CD4-positive, alpha-beta T cell treated with Interleukin-4 for 4 hours (primary cell): ENCODE results near the gene IL13.
A peak's percentile ranks its signal among the peaks of the same experiment; 100 is the strongest.

ENCODE experiments used
- DNase-seq: peaks from one replicate; pipeline ENCODE4 v3.0.0-alpha.2; 2020

IL13 gene

DNA sequence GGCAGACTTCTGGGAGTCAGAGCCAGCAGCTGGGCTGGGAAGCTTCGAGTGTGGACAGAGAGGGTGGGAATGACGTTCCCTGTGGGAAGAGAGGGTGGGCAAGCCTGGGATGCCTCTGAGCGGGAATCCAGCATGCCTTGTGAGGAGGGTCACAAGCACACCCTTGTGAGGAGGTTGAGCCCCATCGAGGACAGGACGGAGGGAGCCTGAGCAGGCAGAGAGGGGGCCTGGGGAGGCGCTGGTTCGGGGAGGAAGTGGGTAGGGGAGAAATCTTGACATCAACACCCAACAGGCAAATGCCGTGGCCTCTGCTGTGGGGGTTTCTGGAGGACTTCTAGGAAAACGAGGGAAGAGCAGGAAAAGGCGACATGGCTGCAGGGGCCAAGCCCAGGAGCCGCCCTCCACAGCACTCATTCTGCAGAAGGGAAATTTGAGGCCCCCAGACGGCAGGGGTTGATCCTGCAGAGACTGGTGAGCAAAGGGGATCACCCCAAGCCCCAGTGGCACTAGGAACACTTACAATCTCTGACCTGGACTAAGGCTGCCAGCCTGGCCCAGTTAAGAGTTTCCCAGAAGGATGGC lies 1.1 kb upstream of the IL13 start:
- no peak for DNase-seq

DNA sequence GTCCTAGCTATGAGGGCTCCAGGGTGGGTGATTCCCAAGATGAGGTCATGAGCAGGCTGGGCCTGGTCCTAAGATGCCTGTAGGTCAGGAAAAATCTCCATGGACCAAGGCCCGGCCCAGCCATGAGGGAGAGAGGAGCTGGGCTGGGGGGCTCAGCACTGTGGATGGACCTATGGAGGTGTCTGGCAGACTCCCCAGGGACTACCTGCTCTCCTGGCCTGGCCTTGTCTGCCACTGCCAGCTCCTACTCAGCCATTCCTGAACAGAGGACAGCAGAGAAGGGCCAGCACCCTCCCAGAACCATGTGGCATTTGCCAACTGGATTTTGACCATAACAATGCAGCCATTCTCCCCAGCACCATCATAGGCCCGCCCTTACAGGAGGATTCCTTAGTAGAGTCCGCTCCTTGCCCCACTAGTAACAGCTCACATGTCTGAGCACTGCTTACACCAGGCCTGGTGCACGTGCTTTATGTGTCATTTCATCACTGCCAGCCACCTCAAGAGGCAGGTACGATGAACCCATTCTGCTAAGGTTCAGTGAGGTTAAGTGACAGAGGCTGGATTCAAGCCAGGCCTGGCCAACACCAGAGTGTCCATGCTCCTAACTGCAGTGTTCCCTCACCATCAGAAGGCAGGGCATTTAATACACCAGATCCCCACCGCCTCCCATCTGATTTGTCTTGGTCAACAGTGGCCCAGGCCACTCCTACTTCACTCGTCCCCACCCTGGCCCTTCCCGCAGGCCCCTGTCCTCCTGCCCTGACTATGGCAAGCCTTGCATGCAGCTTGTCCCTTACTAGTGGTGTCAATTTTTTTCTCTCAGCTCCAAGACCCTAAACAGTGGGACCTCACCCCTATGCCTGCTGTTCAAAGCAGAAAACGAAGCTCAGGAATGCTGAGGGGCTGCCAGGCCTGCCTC lies 669 bp downstream of the IL13 start:
- DNase-seq, result no peak

DNA sequence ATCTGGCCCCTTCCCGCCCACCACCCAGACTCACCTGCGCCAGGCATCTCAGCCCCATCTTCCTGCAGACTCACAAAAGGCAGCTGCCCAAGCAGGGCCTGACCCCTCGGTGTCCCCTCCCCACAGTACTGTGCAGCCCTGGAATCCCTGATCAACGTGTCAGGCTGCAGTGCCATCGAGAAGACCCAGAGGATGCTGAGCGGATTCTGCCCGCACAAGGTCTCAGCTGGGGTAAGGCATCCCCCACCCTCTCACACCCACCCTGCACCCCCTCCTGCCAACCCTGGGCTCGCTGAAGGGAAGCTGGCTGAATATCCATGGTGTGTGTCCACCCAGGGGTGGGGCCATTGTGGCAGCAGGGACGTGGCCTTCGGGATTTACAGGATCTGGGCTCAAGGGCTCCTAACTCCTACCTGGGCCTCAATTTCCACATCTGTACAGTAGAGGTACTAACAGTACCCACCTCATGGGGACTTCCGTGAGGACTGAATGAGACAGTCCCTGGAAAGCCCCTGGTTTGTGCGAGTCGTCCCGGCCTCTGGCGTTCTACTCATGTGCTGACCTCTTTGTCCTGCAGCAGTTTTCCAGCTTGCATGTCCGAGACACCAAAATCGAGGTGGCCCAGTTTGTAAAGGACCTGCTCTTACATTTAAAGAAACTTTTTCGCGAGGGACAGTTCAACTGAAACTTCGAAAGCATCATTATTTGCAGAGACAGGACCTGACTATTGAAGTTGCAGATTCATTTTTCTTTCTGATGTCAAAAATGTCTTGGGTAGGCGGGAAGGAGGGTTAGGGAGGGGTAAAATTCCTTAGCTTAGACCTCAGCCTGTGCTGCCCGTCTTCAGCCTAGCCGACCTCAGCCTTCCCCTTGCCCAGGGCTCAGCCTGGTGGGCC lies 1.9 kb downstream of the IL13 start:
- no peak for DNase-seq

DNA sequence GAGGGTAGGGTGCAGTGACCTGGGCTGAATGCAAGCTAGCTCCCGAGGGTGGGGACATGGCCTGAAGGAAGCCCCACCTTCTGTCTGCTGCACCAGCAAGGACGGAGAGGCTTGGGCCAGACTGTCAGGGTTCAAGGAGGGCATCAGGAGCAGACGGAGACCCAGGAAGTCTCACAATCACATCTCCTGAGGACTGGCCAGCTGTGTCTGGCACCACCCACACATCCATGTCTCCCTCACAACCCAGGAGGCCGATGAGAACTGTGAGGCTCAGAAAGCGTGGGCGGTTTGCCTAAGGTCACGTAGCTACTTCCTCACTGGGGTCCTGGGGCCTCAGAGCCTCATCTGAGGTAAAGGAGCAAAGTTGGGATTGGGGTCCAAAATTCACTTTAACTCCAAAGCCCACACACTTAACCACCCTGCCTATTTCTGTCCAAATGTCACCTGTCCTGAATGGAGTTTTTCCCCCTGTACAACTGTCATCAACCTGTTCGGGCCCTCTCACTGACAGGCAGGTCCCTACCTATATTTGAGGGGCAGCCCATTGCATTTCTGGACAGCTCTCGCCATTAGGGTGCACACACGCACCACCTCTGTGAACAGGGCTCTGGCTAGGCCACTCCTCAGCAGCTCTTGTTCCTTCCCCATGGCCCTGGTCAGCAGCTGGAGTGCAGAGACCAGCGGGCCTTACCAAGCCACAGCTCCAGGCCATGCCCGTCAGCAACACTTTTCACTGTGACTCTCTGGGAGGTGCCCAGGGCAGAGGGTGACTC lies 3.4 kb downstream of the IL13 start:
- no peak for DNase-seq

DNA sequence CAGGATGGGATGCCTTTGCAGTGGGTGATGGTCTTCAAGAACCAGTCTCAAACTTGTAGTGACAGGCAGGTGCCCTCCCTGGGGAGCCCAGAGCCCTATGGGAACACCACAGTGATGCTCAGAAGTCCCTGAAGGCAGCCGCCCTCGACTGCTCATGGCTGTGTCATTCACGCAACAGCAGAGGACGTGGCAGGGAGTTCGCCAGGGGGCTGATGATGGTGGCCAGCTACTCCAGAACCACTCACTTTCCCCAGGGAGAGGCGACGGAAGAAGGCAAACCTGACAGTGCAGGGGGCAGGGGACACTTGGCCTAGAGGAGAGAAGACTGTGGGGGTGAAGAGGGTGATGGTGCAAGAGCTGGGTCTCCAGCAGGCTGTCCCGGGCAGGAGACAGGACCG lies 4.0 kb downstream of the IL13 start:
- no peak for DNase-seq

DNA sequence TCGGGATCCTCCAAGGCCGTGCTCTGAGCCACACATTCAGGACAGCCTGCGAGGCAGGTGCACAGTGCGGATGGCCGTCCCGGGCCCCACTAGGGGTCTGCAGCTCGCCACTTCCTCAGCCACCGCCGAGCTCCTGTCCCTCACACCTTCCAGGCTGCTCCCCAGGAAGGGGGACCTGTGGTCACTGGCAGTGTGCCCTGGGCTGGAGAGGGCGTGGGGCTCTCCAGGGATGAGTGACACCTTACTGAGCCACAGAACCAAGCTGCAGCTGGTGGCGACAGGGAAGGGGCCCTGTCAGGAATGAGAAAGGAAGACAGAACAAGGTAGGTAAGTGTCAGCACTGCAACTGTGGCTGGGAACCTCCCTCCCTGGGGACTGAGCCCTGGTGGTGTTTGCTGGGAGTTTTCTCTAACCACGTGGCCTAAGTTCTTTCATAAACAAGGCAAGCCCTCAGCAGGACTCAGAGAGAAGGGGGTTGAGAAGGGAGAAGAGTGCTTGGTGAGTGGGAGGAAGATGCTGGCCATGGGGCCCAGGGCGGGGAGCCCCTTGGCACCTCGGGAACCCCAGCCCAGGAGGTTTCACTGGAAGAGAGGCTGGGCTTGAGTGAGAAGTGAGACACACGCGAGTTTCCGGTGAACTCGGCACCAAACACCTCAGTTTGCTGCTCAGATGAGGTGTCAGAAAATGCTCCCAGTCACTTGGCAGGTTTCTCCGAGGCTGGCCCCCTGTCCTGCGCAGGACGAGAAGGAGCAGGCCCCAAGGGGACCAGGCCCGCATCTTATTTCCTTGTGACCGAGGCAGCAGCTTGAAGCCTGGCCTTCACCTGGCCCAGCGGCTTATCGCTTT lies 5.2 kb downstream of the IL13 start:
- DNase-seq, result peak; percentile 57

DNA sequence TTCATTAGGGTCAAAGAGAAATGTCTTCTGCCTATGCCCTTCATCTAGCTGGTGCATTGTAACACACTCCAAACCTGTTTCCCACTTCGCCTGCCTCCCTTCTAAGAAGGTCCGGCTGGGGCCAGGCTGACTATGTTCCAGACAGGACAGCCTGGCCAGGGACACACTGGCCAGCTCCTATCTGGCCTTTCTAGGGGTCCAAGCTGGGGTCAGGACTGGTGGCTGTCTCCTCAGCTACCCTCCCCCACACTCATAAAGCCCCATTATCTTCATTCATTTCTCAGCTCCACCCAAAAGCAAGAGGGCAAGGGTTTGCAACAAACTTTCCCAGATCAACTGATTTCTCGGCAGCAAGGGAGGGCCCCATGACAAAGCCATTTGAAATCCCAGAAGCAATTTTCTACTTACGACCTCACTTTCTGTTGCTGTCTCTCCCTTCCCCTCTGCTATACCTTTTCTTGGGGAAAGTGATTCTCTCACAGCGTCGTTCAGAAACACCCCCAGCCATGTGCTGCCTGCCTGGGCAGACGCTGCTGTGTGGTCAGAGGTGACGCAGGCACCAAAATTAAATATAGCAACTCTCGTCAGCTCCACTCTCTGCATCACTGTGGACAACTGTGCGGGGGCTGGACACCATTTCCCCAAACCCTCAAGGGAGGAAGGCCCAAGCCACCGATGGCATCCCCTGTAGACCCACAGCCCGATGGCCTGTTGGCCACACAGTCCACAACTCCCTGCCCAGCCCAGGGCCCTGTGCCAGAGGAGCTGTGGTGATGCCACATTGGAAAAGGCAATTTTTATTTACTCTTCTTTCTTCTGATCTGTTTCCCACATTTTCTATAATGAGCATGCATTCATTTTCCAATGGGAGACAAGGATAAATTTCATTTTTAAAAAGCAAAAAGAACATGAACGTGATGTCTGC lies 6.1 kb downstream of the IL13 start:
- DNase-seq, result peak; percentile 30

DNA sequence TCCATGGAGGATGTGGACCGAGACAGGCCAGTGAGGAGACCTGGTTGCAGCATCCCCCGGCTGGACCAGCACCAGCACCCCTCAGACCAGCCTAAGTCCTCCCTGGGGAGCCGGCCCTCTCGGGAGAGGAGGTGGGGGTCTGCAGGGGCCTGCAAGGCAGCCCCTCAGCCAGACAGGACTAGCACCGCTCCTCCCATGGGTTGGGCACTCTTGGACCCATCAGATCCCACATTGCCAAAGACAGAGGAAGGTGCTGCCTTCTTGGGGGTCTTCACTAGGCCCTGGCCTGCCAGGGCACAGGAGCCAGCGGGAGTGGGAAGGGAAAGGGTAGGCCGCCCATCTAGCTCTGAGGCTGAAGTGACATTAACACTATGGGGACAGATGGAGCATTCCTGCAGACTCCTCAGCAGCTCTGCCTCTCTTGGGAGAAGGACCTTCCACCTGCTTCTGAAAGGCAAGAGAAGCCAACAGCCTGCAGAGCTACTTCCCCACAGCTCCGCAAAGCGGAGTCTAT lies 6.8 kb downstream of the IL13 start:
- DNase-seq, result no peak

DNA sequence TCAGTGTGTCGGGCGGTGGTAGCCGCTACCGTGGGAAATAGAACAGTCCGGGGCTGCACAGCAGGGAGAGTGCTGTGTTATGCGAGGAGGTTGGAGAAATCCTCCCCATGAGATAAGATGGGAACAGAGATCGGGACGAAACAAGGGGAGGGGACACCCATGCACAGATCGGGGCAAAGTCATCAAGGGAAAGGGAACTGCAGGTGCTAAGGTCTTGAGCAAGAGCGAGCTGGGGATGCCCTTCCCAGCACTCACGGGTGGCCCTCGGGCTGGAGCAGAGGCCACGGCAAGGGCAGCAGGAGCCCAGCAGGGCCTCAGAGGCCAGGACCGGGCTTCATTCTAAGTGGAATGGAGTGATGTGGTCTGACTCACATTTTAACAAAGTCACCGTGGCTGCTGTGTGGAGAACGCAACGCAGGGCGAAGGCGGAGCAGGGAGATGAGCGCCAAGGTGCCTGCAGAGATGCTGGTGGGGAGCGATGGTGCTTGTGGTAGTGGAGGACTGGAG lies 7.7 kb downstream of the IL13 start:
- no peak for DNase-seq

DNA sequence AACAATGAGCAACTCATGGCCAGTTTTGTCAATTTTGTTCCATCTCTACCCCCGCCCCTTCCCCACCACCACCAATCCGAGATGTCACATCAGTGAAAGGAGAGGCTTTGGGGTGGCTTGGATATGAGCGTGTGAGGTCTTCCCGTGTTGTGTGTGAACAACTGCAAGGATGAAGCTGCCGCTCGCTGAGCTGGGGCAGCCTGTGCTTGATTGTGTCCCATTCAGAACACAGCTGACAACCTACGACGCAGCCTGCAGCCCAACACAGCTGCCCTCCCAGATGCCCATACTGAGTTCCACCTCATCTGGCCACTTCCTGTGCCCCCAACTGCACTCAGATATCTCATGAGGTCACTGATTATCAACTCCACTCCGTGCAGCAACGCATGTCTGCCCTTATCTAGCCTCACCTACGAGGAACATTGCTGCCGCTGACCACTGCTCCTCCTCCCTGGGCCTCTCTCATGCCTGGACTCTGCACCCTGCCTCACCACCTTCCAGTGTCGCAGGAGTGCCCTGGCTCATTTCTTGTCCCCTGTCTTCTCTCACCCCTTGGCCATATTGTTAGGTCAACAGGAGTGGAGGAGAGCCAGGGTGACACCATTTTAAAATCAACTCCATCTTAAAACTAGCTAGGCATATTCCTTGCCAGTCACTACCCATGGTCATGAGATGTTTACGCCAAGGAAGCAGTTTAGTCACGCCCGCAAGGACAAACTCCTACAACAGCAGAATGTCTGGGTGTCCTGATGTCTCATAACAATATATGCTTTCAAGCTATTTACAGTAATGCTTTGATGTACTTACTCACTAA lies 8.5 kb downstream of the IL13 start:
- DNase-seq, result no peak

DNA sequence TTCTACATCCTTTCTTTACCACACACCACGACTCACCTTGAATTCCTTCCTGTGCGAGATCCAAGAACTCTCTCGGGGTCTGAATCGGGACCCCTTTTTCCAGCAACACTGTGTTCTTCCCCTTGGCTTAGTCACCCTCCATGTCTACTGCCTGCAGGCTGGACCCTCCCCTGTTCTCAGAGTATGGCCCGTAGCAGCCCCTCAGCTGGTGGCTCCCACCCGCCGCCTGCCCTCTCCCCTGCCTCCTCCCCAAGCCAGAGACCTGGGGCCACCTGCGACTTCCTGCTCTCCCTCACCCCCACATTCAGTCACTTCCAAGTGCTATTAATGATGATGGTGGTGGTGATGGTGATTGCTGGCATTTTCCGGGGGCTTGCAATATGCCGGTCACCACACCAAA lies 9.3 kb downstream of the IL13 start:
- DNase-seq, result no peak

DNA sequence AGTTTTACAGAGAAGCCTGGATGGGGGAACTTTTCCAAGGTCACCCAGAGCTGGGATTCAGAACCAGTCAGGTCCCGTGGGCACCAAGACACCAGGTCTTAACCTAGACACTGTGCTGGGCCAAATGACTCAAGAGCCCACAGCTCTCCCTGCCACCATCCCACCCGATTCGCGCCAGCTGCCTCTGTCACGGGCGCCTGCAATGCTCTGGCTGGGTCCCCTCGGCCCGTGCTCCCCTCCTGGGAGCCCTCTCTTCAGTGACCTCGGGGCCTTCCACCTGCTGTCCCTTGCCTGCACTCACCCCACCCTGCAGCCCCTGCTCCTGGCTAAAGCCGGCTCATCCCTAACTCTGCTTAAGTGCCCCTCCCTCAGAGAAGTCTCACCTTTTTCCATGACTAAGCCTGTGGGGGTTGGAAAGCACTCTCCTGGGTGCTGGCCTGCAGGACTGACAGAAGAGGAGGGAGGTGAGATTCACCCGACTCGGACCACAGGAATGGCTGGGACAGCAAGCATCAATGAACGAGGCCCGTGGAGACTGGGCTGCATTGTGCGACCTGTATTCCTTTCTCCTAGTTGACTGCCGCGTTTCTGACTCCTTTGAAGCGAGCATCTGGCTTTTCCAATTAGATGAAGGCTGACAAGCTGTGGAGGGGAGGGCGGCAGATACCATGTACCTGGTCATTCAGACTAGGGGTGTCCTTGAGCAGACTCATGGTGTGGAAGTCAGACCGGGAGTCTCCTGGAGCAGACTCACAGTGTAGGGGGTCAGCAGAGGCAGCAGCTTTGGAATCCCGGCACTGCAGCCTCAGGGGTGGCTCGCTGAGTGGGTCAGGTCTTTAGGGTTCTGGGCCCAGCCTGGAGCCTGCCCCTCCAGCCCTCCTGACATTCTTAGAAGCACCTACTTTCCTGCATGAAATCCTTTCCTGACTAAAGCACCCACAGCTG lies 10.1 kb downstream of the IL13 start:
- DNase-seq, result no peak

DNA sequence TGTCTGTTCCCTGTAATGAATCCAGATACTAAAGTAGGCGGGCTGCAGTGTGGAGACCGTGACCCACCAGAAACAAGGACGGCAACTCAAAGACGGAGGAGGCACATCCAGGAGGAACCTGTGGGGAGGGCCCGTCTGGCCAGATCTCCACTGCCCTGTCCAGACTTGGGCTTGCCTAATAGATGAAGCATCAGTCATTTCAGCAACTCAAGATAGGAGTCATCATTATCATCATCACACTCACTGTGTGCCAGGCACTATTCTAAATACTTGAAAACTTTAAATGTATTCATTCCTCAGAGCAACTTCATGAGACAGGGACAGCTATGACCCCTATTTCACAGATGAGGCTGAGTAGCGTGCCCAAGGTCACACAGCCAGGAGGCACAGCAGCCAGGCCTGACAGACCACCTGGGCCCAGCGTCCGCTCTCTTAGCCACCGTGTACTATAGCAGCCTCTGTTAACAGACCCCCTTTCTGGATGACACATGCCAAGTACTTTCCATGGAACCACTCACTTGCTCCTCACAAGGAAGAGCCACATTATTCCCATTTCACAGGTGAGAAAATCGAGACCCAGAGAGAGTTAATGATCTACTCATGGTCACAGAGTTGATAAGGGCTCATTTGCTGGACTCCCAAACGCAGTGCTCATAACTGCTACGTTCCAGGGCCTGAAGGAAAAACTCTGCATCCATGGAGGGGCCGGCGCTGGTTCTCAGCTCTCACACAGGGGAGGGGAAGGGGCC lies 10.9 kb downstream of the IL13 start:
- DNase-seq, result no peak

DNA sequence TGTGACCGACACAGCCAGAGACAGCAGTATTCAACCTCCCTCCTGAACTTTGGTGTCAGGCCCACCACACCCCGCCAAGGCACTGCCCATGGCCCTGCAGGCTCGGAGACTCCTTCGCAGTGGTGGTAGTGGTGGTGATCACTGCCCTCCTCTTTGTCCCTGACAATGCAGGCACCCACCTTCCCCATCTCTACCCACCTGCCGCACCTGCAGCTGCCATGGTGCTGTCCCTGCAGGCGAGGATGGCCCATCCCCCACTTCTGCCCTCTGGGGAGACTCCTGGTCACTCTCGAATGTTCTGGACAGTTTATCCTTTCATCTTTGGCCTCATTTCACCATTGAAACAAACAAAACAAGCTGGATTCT lies 11.5 kb downstream of the IL13 start:
- DNase-seq, result no peak

DNA sequence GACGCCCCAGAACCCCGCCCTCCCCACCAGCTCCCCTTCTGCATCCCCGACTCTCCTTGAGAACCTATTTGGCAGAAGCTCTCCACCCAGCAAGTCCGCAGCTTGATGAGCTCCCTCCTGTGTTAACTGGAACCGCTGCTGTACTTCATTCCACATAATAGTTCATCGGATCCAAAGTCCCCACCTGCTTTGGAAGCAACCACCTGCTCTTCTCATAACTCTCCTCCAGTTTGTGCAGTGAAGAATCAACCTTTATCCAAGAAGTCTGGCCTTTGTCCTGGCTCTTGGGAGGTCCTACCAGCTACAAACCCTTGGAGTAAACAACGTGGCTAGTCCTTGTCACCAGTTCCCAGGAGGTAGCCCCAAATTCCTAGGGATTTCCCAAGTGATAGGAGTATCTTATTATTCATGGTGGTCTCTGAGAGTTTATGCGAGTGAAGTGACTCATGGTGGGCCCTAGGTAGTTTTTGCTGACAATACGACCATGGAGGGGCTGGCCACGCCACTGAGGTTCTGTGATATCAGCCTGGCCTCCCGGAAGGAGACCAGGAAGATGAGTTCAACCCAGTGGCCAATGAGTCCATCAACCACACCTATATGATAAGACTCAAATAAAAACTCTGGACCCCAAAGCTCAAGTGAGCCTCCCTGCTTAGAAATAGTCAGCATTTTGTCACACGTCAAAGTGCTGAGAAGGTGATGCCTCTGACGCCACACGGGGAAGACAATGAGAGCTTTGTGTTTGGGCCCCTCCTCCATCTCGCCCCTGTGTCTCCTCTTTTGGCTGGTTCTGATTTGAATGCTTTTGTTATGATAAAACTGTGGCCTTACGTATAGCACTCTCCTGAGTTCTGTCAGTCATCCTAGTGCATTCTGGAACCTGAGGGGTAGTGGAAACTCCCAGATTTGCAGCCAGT lies 12.3 kb downstream of the IL13 start:
- DNase-seq, result no peak

DNA sequence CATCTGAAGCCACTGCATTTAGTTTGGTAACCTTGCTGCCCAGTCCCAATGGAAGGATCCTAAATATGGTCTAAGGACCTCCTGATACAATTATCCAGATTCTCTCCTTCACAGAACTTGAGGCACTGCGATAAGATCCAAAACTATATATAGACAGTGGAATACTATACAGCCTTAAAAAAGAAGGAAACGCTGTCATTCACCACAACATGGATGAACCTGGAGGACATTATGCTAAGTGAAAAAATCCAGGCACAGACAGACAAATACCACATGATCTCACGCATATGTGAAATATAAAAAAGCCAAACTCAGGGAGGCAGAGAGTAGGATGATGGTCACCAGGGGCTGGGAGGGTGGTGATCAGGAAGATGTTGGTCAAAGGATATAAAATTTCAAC lies 13.0 kb downstream of the IL13 start:
- DNase-seq, result no peak
